Activated naive CD4-positive, alpha-beta T cell treated with anti-CD3 and anti-CD28 coated beads, Interleukin-2, amount 10 ng/mL, durations not matched to agents 7 days and 5 days (primary cell): Measurements from ENCODE around the gene CASP9.
A peak's percentile ranks its signal among the peaks of the same experiment; 100 is the strongest.
"Not testable (repeated sequence)": the region's sequence is repeated elsewhere in the genome, so short reads cannot be mapped to it uniquely, and the experiment has no call there.

Source experiments
- CTCF ChIA-PET: fragments of 350-600 bp; sonication (Branson Sonifier 250); formaldehyde crosslinking; loops from one replicate; lab custom pipeline; 2021; ENCODE audit warnings: antibody characterized with exemption; lab: Charles Lee
- DNase-seq: peaks from one replicate; pipeline ENCODE4 v3.0.0-alpha.2; 2020
- H3K27ac Mint-ChIP-seq: one replicate; pipeline ENCODE4 v1.8.0; 2021; ENCODE audit warnings: mild to moderate bottlenecking, moderate library complexity, mixed read lengths
- H3K27me3 Mint-ChIP-seq: one replicate; pipeline ENCODE4 v1.8.0; 2021; ENCODE audit warnings: mild to moderate bottlenecking, mixed read lengths
- H3K36me3 Mint-ChIP-seq: one replicate; pipeline ENCODE4 v1.8.0; 2021; ENCODE audit warnings: mixed read lengths
- H3K4me1 Mint-ChIP-seq: one replicate; pipeline ENCODE4 v1.8.0; 2021; ENCODE audit warnings: mixed read lengths
- H3K4me3 Mint-ChIP-seq: one replicate; pipeline ENCODE4 v1.8.0; 2021; ENCODE audit warnings: mild to moderate bottlenecking, moderate library complexity, mixed read lengths
- H3K9me3 Mint-ChIP-seq: one replicate; pipeline ENCODE4 v1.8.0; 2021; ENCODE audit warnings: mixed read lengths

Gene CASP9

DNA sequence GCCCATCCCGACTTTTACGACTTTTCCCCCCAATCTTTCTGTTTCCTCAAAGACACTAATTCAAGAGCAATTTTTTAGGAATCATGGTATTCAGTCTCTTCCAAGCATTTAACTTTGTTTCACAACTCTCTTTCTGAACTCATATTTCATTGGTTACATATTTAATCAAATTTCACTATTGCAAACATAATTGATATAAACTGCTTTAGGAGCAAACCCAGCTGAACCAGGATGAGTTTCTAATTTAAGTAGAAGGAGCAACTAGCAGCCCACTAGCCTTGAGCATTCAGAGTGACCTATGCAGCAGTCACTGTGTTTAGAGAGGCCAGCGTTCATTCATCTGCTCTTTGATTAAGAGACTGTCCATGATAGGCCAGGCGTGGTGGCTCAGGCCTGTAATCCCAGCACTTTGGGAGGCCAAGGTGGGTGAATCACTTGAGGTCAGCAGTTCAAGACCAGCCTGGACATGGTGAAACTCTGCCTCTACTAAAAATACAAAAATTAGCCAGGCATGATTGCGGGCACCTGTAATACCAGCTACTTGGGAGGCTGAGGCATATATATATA lies 46.3 kb downstream of the CASP9 start:
- no peak for DNase-seq
- H3K4me1 Mint-ChIP-seq = no peaks in the 10 kb centered on the region
- H3K36me3 Mint-ChIP-seq = no peaks in the 10 kb centered on the region
- H3K27ac Mint-ChIP-seq = peak overlapping the region; percentile 12
- no peak overlapping the region for H3K4me3 Mint-ChIP-seq
- H3K27me3 Mint-ChIP-seq = no peaks in the 10 kb centered on the region
- CTCF ChIA-PET = no interaction called here
- H3K9me3 Mint-ChIP-seq = no peaks in the 10 kb centered on the region

GRCh38 chr1:15476927-15477326 lies 47.1 kb downstream of the CASP9 start:
- H3K27ac Mint-ChIP-seq = no peak overlapping the region

DNA sequence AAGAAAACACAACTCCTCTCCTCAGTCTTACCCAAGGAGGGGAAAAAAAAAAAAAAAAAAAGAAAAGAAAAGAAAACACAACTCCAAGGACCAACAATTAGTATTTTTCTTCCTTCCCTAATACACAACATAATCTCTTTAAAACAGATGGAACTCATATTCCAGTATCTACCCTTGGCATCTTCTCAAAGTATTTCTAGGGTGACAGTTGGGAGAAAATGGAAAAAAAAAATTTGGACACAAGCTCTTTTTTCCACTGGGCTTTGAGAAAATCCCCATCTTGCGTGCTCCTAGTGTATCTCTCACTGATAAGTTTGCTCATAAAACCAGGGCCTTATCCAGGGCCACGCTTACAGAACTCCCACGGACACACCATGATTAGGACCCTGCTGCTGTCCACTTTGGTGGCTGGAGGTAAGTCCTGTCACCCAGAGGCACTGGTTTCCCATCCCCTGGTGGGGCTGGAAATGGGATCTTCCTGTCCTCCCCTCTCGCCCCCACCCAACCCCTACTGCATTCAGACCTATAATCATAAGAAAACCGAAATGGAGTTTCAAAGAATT lies 48.2 kb downstream of the CASP9 start, which contains the start of gene CELA2B:
CELA2B (plus strand) TSS at position 353 of the 563 bp plus-strand sequence; CDS start at position 375, 22 bp downstream.
- H3K4me3 Mint-ChIP-seq = no peak within 1 kb of the TSS
- H3K4me1 Mint-ChIP-seq = no peaks in the 10 kb centered on the region
- no peaks in the 10 kb centered on the region for H3K9me3 Mint-ChIP-seq
- no peak for DNase-seq
- H3K36me3 Mint-ChIP-seq = no peaks in the 10 kb centered on the region
- H3K27me3 Mint-ChIP-seq = peaks cover 4% of the 10 kb centered on the region
- CTCF ChIA-PET = interaction anchor here (0.6 kb wide), 1 partner anchor 12 kb away, joined by 3 read pairs; no protein-coding TSS in a partner anchor
- no peak within 1 kb of the TSS for H3K27ac Mint-ChIP-seq

More at GRCh38 chr1:15476927-15477326, 47.1 kb downstream of the CASP9 start:
- Mint-ChIP-seq H3K36me3 (no peaks in the 10 kb centered on the region), H3K4me3 (no peak overlapping the region), H3K9me3 (no peaks in the 10 kb centered on the region), H3K4me1 (no peaks in the 10 kb centered on the region), H3K27me3 (peaks cover 4% of the 10 kb centered on the region)
- DNase-seq = no peak
- CTCF ChIA-PET = no interaction called here

DNA sequence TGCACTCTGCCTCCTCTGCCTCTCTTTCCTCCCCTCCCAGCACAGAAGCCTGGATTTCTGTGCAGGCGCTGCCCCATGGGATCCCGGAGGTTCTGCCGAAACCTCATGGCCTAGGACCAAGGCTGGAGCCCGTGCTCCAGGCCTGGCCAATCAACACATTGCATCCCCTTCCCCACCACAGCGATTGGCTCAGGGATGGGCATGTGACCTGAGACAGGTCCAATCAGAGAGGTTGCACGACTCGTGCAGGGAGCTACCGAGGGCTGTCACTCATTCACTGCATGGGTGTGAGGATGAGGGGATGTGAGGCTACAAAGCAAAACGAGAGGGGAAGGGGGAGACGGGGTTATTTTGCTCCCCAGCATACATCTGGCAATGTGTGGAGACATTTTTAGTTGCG lies 51.4 kb downstream of the CASP9 start:
- H3K4me1 Mint-ChIP-seq = no peaks in the 10 kb centered on the region
- H3K36me3 Mint-ChIP-seq = no peaks in the 10 kb centered on the region
- no peak for DNase-seq
- H3K27me3 Mint-ChIP-seq = peaks cover 9% of the 10 kb centered on the region
- CTCF ChIA-PET = no interaction called here
- H3K4me3 Mint-ChIP-seq = no peak overlapping the region
- H3K27ac Mint-ChIP-seq = no peak overlapping the region
- H3K9me3 Mint-ChIP-seq = no peaks in the 10 kb centered on the region

DNA sequence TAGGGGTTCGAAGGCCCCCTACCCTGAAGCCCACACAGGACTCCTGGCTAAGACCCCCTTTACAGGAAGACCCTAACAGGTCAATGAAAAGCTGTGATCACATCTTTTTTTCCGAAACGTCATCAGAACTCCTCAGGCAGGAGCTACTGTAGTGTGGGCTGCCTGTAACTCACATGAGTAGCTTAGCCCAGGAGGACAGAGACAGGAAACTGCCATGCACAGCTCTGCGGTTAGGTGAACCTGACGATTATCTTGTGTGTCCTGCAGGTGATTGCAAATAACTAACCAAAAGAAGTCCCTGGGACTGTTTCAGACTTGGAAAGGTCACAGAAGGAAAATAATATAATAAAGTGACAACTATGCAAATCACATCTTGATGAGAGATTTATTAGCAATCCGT lies 52.3 kb downstream of the CASP9 start:
- not testable (repeated sequence) for H3K27ac Mint-ChIP-seq, DNase-seq, H3K4me3 Mint-ChIP-seq, H3K27me3 Mint-ChIP-seq, H3K9me3 Mint-ChIP-seq, H3K36me3 Mint-ChIP-seq, H3K4me1 Mint-ChIP-seq
- CTCF ChIA-PET = interaction anchor here (0.5 kb wide), 1 partner anchor 413 kb away, joined by 6 read pairs; no protein-coding TSS in a partner anchor

DNA sequence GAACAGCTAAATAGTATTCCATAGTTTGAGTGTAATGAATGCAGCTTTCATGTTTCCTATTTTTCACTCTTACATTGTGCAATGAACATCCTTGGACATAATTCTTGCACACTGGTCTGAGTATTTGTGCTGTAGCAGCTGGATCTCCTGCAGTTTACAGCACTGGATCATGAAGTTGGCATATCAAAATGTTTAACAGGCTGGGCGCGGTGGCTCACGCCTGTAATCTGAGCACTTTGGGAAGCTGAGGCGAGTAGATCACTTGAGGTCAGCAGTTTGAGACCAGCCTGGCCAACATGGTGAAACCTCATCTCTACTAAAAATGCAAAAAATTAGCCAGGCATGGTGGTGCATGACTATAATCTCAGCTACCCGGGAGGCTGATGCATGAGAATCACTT lies 52.9 kb downstream of the CASP9 start:
- H3K36me3 Mint-ChIP-seq, CTCF ChIA-PET, DNase-seq, H3K4me3 Mint-ChIP-seq, H3K27ac Mint-ChIP-seq, H3K9me3 Mint-ChIP-seq, H3K4me1 Mint-ChIP-seq: not testable (repeated sequence)
- peaks cover 10% of the 10 kb centered on the region for H3K27me3 Mint-ChIP-seq

DNA sequence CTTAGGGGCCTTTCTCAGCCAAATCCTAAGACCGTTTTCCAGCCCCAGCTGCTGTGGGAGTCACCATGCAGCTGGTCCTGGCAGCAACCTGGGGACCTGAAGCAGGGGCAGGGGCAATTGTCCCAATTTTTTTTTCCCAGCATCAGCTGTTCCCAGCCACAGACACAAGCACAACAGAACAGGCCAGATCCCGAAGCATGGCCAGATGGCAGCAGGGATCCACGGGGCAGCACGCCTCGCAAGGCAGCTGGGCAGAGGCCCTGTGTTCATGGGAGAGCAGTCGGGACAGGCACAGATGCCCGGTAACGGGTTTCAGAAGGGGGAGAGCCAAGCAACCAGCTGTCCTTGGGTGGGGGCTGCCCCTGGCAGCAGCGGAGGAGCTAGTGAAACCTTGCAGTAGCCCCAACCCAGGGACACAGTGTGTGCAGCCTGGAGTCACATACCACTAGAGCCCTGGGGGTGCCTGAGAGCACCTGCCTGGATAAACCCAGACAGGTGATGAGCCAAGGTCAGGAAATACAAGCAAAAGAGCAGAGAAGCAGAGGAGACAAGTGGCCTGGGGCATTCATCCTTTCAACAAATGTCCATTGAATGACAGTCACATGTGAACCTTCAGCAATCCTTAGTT lies 54.1 kb downstream of the CASP9 start:
- H3K9me3 Mint-ChIP-seq, H3K36me3 Mint-ChIP-seq, CTCF ChIA-PET, H3K4me3 Mint-ChIP-seq, H3K27ac Mint-ChIP-seq, H3K4me1 Mint-ChIP-seq, DNase-seq: not testable (repeated sequence)
- peaks cover 16% of the 10 kb centered on the region for H3K27me3 Mint-ChIP-seq

GRCh38 chr1:15469361-15469760 lies 54.7 kb downstream of the CASP9 start:
- no peak for DNase-seq
- H3K9me3 Mint-ChIP-seq = no peaks in the 10 kb centered on the region
- peaks cover 16% of the 10 kb centered on the region for H3K27me3 Mint-ChIP-seq
- no peak overlapping the region for H3K27ac Mint-ChIP-seq
- no peaks in the 10 kb centered on the region for H3K4me1 Mint-ChIP-seq
- H3K36me3 Mint-ChIP-seq = no peaks in the 10 kb centered on the region
- CTCF ChIA-PET = no interaction called here
- no peak overlapping the region for H3K4me3 Mint-ChIP-seq

DNA sequence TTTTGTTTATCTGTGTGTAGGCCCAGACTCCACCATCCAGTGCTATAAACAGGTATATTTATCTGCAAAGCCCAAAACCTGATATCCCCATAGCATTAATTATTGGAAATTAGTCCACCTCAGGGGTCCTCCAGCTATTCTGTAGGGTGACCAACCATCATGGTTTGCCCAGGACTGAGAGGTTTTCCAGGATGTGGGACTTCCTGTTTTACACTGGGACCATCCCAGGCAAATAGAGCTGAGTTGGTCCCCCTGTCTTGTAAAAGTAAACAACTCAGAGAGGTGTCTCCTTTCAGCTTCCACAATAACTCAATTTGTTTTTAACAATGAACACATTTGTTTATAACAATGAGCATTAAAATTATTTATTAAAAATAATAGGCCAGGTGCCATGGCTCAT lies 55.9 kb downstream of the CASP9 start:
- CTCF ChIA-PET = no interaction called here
- Mint-ChIP-seq H3K27me3 (peaks cover 16% of the 10 kb centered on the region), H3K27ac (no peak overlapping the region), H3K4me1 (no peaks in the 10 kb centered on the region), H3K36me3 (no peaks in the 10 kb centered on the region), H3K9me3 (no peaks in the 10 kb centered on the region), H3K4me3 (no peak overlapping the region)
- DNase-seq = no peak

- H3K27ac Mint-ChIP-seq, CTCF ChIA-PET, H3K9me3 Mint-ChIP-seq, DNase-seq, H3K36me3 Mint-ChIP-seq, H3K4me3 Mint-ChIP-seq, H3K4me1 Mint-ChIP-seq: not testable (repeated sequence)
- peaks cover 12% of the 10 kb centered on the region for H3K27me3 Mint-ChIP-seq
Measured at GRCh38 chr1:15466955-15467625, 56.9 kb downstream of the CASP9 start.

- Mint-ChIP-seq H3K27me3 (peaks cover 17% of the 10 kb centered on the region), H3K4me1 (no peaks in the 10 kb centered on the region), H3K27ac (no peak overlapping the region), H3K36me3 (no peaks in the 10 kb centered on the region), H3K4me3 (no peak overlapping the region), H3K9me3 (no peaks in the 10 kb centered on the region)
- CTCF ChIA-PET = no interaction called here
- no peak for DNase-seq
Measured at GRCh38 chr1:15465674-15466073, 58.3 kb downstream of the CASP9 start.

DNA sequence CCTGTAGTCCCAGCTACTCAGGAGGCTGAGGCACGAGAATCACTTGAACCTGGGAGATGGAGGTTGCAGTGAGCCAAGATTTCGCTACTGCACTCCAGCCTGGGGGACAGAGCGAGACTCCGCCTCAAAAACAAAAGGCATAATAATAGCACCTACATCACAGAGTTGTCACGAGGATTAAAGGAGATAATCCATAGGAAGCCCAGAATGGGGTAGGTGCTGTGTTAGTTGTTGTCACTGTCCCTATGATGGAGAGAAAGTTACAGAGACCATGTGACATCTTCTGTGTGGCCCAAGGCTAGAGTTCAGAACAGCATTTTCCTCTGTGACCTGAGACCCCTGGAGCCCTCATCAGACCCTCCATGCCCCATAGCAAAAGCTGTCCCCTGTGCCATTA lies 60.1 kb downstream of the CASP9 start:
- H3K9me3 Mint-ChIP-seq, H3K4me1 Mint-ChIP-seq, CTCF ChIA-PET, H3K4me3 Mint-ChIP-seq, H3K36me3 Mint-ChIP-seq, DNase-seq, H3K27ac Mint-ChIP-seq: not testable (repeated sequence)
- H3K27me3 Mint-ChIP-seq = peaks cover 11% of the 10 kb centered on the region

- DNase-seq, CTCF ChIA-PET, H3K27ac Mint-ChIP-seq: not testable (repeated sequence)
Measured at GRCh38 chr1:15463064-15463800, 60.8 kb downstream of the CASP9 start.

DNA sequence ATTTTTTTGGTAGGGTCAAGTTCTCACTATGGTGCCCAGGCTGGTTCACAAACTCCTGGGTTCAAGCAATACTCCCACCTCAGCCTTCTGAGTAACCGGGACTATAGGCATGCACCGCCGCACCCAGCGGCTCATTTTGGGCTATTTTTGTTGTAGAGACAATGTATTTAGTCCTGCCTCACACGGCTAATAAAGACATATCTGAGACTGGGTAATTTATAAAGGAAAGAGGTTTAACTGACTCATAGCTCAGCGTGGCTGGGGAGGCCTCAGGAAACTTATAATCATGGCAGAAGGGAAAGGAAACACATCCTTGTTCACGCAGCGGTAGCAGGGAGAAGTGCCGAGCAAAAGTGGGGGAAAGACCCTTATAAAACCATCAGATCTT lies 63.3 kb downstream of the CASP9 start:
- Mint-ChIP-seq H3K4me3 (no peak overlapping the region), H3K27me3 (peaks cover 11% of the 10 kb centered on the region), H3K9me3 (no peaks in the 10 kb centered on the region), H3K4me1 (no peaks in the 10 kb centered on the region), H3K27ac (no peak overlapping the region), H3K36me3 (no peaks in the 10 kb centered on the region)
- DNase-seq = no peak
- CTCF ChIA-PET = no interaction called here

More at GRCh38 chr1:15463064-15463800, 60.8 kb downstream of the CASP9 start:
- H3K4me1 Mint-ChIP-seq, H3K9me3 Mint-ChIP-seq, H3K4me3 Mint-ChIP-seq, H3K36me3 Mint-ChIP-seq: not testable (repeated sequence)
- peaks cover 11% of the 10 kb centered on the region for H3K27me3 Mint-ChIP-seq
